GM21717 (cell line): ENCODE data around the gene SLC26A6.

Experiments used
- ATAC-seq: cut with Tn5 transposase; IDR thresholded peaks from one replicate; pipeline ENCODE4 v1.9.1; 2021; ENCODE audit warnings: mild to moderate bottlenecking, moderate library complexity; ENCODE audit not compliant: unreplicated experiment

The SLC26A6 gene

GRCh38 chr3:48581621-48582481 is 53.4 kb downstream of the SLC26A6 start:
- ATAC-seq: no peak

- ATAC-seq: no peak
These were observed 58.6 kb downstream of the SLC26A6 start for GRCh38 chr3:48576647-48577046.
